ENCODE results near the gene SCFD1.
"Not testable (repeated sequence)": the region's sequence is repeated elsewhere in the genome, so short reads cannot be mapped to it uniquely, and the experiment has no call there.

Gene SCFD1

GRCh38 chr14:30621940-30622830 is at the start of gene SCFD1:
TSS of gene SCFD1 (plus strand) at chr14:30622319. CDS start at chr14:30622339, 20 bp downstream.
- H3K4me3 ChIP-seq (ENCODE audit: low read depth, low read length) = peak within 1 kb of the TSS; percentile 82
- DNase-seq (ENCODE audit: low read depth) = peak; percentile 91
- no peak for TF ChIP-seq CTCF (conservative IDR thresholded peaks at IDR 0.05; ENCODE audit: low read depth, low read length)

- no peak overlapping the region for H3K4me3 ChIP-seq (ENCODE audit: low read depth, low read length)
- TF ChIP-seq CTCF (conservative IDR thresholded peaks at IDR 0.05; ENCODE audit: low read depth, low read length) = no peak
- no peak for DNase-seq (ENCODE audit: low read depth)
Measured at GRCh38 chr14:30572771-30573170, 49.3 kb upstream of the SCFD1 start.

DNA sequence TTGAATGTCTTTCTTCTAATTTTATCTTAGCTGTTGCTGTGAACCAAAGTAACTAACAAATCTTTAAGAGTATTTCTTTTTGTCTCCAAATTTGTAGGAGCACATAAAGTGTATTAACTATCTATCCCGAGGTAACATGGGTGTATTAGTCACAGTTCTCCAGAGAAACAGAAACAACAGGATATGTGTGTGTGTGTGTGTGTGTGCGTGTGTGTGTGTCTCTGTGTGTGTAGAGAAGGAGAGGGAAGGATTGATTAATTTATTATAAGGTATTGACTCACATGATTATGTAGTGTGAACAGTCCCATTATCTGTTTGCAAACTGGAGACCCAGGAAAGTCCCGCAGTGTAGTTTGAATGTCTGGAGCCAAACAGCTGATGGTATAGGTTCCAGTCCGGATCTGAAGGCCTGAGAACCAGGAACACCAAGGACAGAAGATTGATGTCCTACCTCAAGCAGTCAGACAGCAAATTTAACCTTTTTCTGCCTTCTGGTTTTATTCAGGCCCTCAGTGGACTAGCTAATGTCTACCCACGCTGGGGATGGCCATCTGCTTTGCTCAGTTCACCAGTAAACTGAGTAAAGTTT is 48.8 kb upstream of the SCFD1 start:
- TF ChIP-seq CTCF (conservative IDR thresholded peaks at IDR 0.05; ENCODE audit: low read depth, low read length) = no peak
- peak; percentile 81 for DNase-seq (ENCODE audit: low read depth)

DNA sequence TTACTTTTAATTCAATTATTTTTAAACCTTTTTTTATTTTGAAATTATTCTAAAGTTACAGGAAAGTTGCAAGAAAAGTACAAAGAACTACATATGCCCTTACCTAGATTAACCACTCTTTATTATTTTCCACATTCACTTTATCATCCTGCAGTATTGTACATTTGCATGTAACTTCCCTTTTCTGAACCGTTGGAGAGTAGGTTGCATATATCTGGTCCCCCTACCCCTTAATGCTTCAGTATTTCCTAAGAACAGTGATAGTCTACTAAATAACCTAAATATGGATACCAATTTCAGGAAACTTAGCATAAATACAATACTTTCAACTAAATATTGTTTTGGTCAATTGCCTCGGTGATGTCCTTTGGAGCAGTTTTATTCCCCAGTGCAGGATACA is 48.2 kb upstream of the SCFD1 start:
- TF ChIP-seq CTCF (conservative IDR thresholded peaks at IDR 0.05; ENCODE audit: low read depth, low read length) = no peak
- DNase-seq (ENCODE audit: low read depth) = no peak

More for the DNA sequence above, 48.8 kb upstream of the SCFD1 start:
- no peak overlapping the region for H3K4me3 ChIP-seq (ENCODE audit: low read depth, low read length)

GRCh38 chr14:30574777-30575176 is 47.3 kb upstream of the SCFD1 start:
- H3K4me3 ChIP-seq (ENCODE audit: low read depth, low read length); DNase-seq (ENCODE audit: low read depth): not testable (repeated sequence)

More for the DNA sequence above, 48.2 kb upstream of the SCFD1 start:
- no peak overlapping the region for H3K4me3 ChIP-seq (ENCODE audit: low read depth, low read length)

- not testable (repeated sequence) for DNase-seq (ENCODE audit: low read depth); H3K4me3 ChIP-seq (ENCODE audit: low read depth, low read length)
Measured at GRCh38 chr14:30576333-30576732, 45.8 kb upstream of the SCFD1 start.

DNA sequence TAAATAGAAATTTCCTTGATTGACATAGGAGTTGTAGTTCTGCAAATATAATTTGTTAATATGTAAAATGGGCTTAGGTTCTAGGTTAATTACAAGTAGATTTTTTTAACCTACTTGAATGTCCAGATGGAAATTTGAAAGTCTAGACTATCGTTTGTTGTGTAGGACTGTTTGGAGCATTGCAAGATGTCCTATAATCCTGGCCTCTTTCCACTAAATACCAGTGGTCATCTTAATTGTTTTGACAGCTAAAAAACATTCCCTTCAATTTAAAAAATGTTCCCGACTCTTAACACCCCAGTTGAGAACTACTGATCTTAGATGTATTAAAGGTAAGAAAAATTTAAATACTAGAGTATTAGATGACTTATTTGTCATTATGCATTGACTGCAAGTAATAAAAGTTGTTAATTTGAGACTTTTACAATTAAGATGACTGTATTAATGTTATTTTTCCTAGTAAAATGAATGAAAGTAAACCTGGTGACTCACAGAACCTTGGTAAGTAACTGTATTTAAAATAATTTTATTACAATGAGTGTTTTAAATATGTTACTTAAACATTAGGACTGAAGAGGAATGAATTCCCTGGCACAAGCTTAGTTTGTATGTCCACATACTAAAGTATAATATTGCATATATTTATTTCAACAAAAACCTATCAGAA is 41.4 kb upstream of the SCFD1 start:
- peak; percentile 54 for DNase-seq (ENCODE audit: low read depth)
- H3K4me3 ChIP-seq (ENCODE audit: low read depth, low read length) = no peak overlapping the region
- TF ChIP-seq CTCF (conservative IDR thresholded peaks at IDR 0.05; ENCODE audit: low read depth, low read length) = no peak

Data from choroid plexus epithelial cell (primary cell).